A673 (cell line): ENCODE measurements around the gene DENND1A. TPM values are rescaled to one million over a fixed set of nuclear protein-coding genes. Genes with fewer than 3 reads are reported as not detected.

ENCODE experiments used
- BruUV-seq: library from RNA; stranded (reverse); fragments of 400-500 nt; replicated peaks from 2 replicates; lab custom pipeline; 2021; lab: Mats Ljungman, UMichigan
- CTCF ChIA-PET: fragments of 300-600 bp; sonication (Branson Sonifier 250); formaldehyde crosslinking; loops from one replicate; lab custom pipeline; 2022; ENCODE audit warnings: antibody characterized with exemption; lab: Charles Lee
- POLR2A ChIA-PET: fragments of 300-600 bp; sonication (Branson Sonifier 250); formaldehyde crosslinking; loops from one replicate; lab custom pipeline; 2022; ENCODE audit warnings: antibody characterized with exemption; ENCODE audit not compliant: low non-redundant PET; lab: Charles Lee
- DNase-seq: peaks from one replicate; pipeline ENCODE4 v3.0.0-alpha.2; 2015; ENCODE audit warnings: low spot score
- H3K27ac ChIP-seq: fragments of 200-600 bp; sonication (generic); 2 replicates; pipeline ENCODE4 v1.5.1; 2016; ENCODE audit warnings: mixed run types, low read depth, mild to moderate bottlenecking, mixed read lengths, antibody characterized with exemption, low read length; ENCODE audit not compliant: poor library complexity, severe bottlenecking
- H3K27me3 ChIP-seq: fragments of 200-600 bp; sonication (generic); replicated peaks from 2 replicates; pipeline ENCODE4 v1.6.1; 2017; ENCODE audit warnings: mixed run types, low read depth, mild to moderate bottlenecking, mixed read lengths, antibody characterized with exemption, low read length; ENCODE audit not compliant: insufficient read depth, poor library complexity
- H3K36me3 ChIP-seq: fragments of 200-600 bp; sonication (generic); 2 replicates; pipeline ENCODE4 v1.6.1; 2016; ENCODE audit warnings: mixed run types, mild to moderate bottlenecking, mixed read lengths, antibody characterized with exemption, low read length; ENCODE audit not compliant: insufficient read depth, poor library complexity, severe bottlenecking
- H3K4me1 ChIP-seq: fragments of 200-600 bp; sonication (generic); 2 replicates; pipeline ENCODE4 v1.6.1; 2017; ENCODE audit warnings: mixed run types, mild to moderate bottlenecking, mixed read lengths, antibody characterized with exemption, low read length; ENCODE audit not compliant: insufficient read depth, poor library complexity, severe bottlenecking
- H3K4me3 ChIP-seq: fragments of 200-600 bp; sonication (generic); 2 replicates; pipeline ENCODE4 v1.5.1; 2016; ENCODE audit warnings: low read depth, mixed run types, mild to moderate bottlenecking, mixed read lengths, low read length; ENCODE audit not compliant: poor library complexity, severe bottlenecking
- H3K9me3 ChIP-seq: fragments of 200-600 bp; sonication (generic); 2 replicates; pipeline ENCODE4 v1.6.1; 2016; ENCODE audit warnings: mixed run types, low read depth, mild to moderate bottlenecking, mixed read lengths, antibody characterized with exemption, low read length; ENCODE audit not compliant: poor library complexity, severe bottlenecking
- EZH2 ChIP-seq: fragments of 200-600 bp; sonication (generic); IDR thresholded peaks from 2 replicates; pipeline ENCODE4 v1.6.1; 2017; ENCODE audit warnings: borderline replicate concordance, low read depth, mild to moderate bottlenecking, mixed read lengths, antibody characterized with exemption, low read length; ENCODE audit not compliant: poor library complexity, severe bottlenecking
- intact Hi-C: fragments of 100-400 bp; cut with micrococcal nuclease; formaldehyde crosslinking; loops from one replicate; pipeline ENCODE4 v1.10.0; 2022; ENCODE audit not compliant: unreplicated experiment
- total RNA-seq: library from RNA; stranded (reverse); gene quantifications from 2 replicates; pipeline ENCODE4 v1.2.3, GENCODE V29; 2021
- TF ChIP-seq, protein P1 (sequence below): fragments of 300-800, 200-600 bp; sonication (generic); conservative IDR thresholded peaks from 2 replicates; pipeline ENCODE4 v1.5.1; 2017; ENCODE audit warnings: low read depth, mild to moderate bottlenecking, antibody characterized with exemption, low read length, moderate library complexity, mixed read lengths

The DENND1A gene
- total RNA-seq, 1 experiment from 2014 or later, result 12.0 TPM

GRCh38 chr9:123645762-123646161, 284.2 kb downstream of the DENND1A start:
- ChIA-PET POLR2A (no interaction called here), CTCF (no interaction called here)
- H3K9me3 ChIP-seq, result no peaks in the 10 kb centered on the region
- TF ChIP-seq, protein P1, sequence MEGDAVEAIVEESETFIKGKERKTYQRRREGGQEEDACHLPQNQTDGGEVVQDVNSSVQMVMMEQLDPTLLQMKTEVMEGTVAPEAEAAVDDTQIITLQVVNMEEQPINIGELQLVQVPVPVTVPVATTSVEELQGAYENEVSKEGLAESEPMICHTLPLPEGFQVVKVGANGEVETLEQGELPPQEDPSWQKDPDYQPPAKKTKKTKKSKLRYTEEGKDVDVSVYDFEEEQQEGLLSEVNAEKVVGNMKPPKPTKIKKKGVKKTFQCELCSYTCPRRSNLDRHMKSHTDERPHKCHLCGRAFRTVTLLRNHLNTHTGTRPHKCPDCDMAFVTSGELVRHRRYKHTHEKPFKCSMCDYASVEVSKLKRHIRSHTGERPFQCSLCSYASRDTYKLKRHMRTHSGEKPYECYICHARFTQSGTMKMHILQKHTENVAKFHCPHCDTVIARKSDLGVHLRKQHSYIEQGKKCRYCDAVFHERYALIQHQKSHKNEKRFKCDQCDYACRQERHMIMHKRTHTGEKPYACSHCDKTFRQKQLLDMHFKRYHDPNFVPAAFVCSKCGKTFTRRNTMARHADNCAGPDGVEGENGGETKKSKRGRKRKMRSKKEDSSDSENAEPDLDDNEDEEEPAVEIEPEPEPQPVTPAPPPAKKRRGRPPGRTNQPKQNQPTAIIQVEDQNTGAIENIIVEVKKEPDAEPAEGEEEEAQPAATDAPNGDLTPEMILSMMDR, result no peak
- TF ChIP-seq EZH2, result no peak
- no peak overlapping the region for H3K4me3 ChIP-seq
- no peaks in the 10 kb centered on the region for H3K27me3 ChIP-seq
- DNase-seq, result no peak
- BruUV-seq, result no TSS peak
- peaks cover 8% of the 10 kb centered on the region for H3K4me1 ChIP-seq
- intact Hi-C loops, result no loop called here
- H3K27ac ChIP-seq, result no peak overlapping the region
- no peaks in the 10 kb centered on the region for H3K36me3 ChIP-seq

GRCh38 chr9:123645126-123645525, 284.8 kb downstream of the DENND1A start:
- H3K4me3 ChIP-seq, result no peak overlapping the region
- POLR2A ChIA-PET, result no interaction called here
- no peak overlapping the region for H3K27ac ChIP-seq
- H3K27me3 ChIP-seq, result no peaks in the 10 kb centered on the region
- no peaks in the 10 kb centered on the region for H3K9me3 ChIP-seq
- no TSS peak for BruUV-seq
- intact Hi-C loops, result no loop called here
- CTCF ChIA-PET, result no interaction called here
- peaks cover 8% of the 10 kb centered on the region for H3K4me1 ChIP-seq
- DNase-seq, result no peak
- H3K36me3 ChIP-seq, result no peaks in the 10 kb centered on the region
- TF ChIP-seq, protein P1, result no peak
- TF ChIP-seq EZH2, result no peak

DNA sequence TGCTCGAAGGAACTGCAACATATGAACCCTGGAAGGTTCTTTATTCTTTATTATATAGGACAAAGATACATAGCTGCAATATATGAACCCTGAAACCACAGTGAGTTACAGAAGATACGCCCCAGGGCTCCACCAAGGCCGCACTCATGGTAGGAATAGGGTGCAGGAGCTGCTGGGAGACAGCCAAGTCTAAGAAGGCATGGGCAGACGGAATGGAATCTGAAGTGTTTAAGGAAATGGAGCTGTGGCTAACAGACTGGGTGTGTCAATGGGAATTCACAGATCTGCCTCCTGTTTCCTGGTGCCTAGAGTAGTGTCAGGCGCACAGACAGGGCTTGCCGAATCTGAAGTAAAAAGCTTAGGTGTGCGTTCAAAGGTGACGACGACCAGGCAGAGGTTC, 286.4 kb downstream of the DENND1A start:
- BruUV-seq, result no TSS peak
- intact Hi-C loops, result no loop called here
- H3K4me1 ChIP-seq, result peaks cover 8% of the 10 kb centered on the region
- no peaks in the 10 kb centered on the region for H3K9me3 ChIP-seq
- TF ChIP-seq, protein P1, result no peak
- TF ChIP-seq EZH2, result no peak
- H3K4me3 ChIP-seq, result no peak overlapping the region
- CTCF ChIA-PET, result no interaction called here
- no peaks in the 10 kb centered on the region for H3K27me3 ChIP-seq
- DNase-seq, result no peak
- POLR2A ChIA-PET, result no interaction called here
- no peak overlapping the region for H3K27ac ChIP-seq
- H3K36me3 ChIP-seq, result no peaks in the 10 kb centered on the region
